ENCODE data around the gene RYR2. TPM values are rescaled to one million over a fixed set of nuclear protein-coding genes. Genes with fewer than 3 reads are reported as not detected.

RYR2 gene
- total and polyA plus RNA-seq, 2 of the 8 experiments (the other 6 are each of a cell fraction or from before 2014, with no cell fraction given), result 1.3 to 4.4 TPM

DNA sequence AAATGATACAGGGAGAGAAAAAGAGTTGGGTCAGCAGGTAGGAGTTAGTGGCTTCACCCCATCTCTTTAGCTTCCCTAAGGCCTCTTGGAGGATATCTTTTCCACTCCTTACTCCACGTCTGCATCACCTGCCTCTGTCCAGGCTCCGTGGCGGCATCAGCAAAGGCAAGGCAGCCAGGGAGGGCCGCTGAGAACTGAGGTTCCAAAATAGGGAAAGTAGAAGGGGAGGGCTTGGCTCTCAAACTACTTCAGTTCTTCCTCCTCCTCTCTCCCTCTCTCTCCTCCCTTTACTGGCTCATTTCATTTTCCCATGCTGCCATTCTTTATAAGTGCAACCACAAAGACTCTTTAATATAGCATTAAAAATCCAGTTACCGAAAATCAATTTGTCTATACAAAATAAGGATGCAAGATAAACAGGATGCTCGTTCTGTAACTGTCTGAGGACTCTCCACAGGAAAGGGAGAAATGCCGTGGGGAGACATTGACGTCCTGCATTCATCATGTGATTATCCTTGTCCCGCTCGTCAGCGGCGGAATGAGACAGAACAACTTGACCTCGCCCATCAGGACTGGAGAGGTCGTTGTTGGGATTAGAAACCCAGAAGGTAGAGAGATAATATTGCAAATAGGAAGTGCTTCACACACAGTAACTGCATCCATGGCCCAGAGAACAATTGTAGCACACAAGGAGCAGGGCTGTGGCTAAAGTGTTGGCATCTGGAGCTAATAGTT is 34.7 kb upstream of the RYR2 start:
- Histone ChIP-seq H2BK20ac (ENCODE audit: low read length) (no peak overlapping the region), H3K4me2 (ENCODE audit: insufficient read depth in 1 of 2, low read depth in 2 of 2, low read length in 2 of 2) (no peak overlapping the region), H3K9ac (replicated peaks in 1 of 4; ENCODE audit: extremely low read depth in 1 of 4, low read depth in 3 of 4, low read length in 3 of 4) (no peak overlapping the region), H2AFZ (ENCODE audit: low read length) (no peak overlapping the region; the same call in 1 of the 2 replicates), H3K79me2 (ENCODE audit: control insufficient read depth in 1 of 2, insufficient read depth in 2 of 2, low read length in 2 of 2) (no peaks in the 10 kb centered on the region), H3K9me3 (ENCODE audit: insufficient read depth in 2 of 2, low read depth in 1 of 2, low read length in 1 of 2) (no peaks in the 10 kb centered on the region; a peak in 1 of 4 replicates), H3K4me3 (ENCODE audit: extremely low read depth in 1 of 4, insufficient read depth in 2 of 4, low read depth in 3 of 4, low read length in 4 of 4) (no peak overlapping the region), H3K23ac (ENCODE audit: insufficient read length) (no peak overlapping the region), H2AK5ac (ENCODE audit: low read depth, low read length) (no peak overlapping the region), H3K14ac (ENCODE audit: insufficient read length) (no peak overlapping the region), H3K27me3 (replicated peaks in 1 of 4; ENCODE audit: control insufficient read depth in 3 of 4, extremely low read depth in 1 of 4, insufficient read depth in 3 of 4, low read length in 3 of 4) (no peaks in the 10 kb centered on the region), H4K91ac (replicated peaks; ENCODE audit: insufficient read length, low read length) (no peak overlapping the region), H2BK15ac (ENCODE audit: low read length) (no peak overlapping the region), H3K56ac (replicated peaks; ENCODE audit: insufficient read length, low read depth, low read length) (no peak overlapping the region), H2BK5ac (ENCODE audit: low read depth, low read length) (no peak overlapping the region), H3K36me3 (ENCODE audit: control insufficient read depth in 2 of 4, insufficient read depth in 4 of 4, low read length in 3 of 4) (no peaks in the 10 kb centered on the region), H3K18ac (ENCODE audit: extremely low read depth, low read length) (no peak overlapping the region), H3K4me1 (replicated peaks in 1 of 4; ENCODE audit: control insufficient read depth in 3 of 4, insufficient read depth in 4 of 4, low read length in 3 of 4) (peaks cover 0 to 7% (median 6%) of the 10 kb centered on the region in 4 experiments; a peak in 3 of 7 replicates), H4K20me1 (replicated peaks in 1 of 2; ENCODE audit: control insufficient read depth in 1 of 2, insufficient read depth in 2 of 2, low read length in 2 of 2) (no peaks in the 10 kb centered on the region), H3K79me1 (ENCODE audit: low read depth, low read length) (no peaks in the 10 kb centered on the region), H2BK120ac (replicated peaks; ENCODE audit: low read depth, low read length) (no peak overlapping the region), H2BK12ac (ENCODE audit: low read depth, low read length) (no peak overlapping the region), H4K5ac (ENCODE audit: insufficient read length, low read depth, low read length) (no peak overlapping the region), H3K4ac (replicated peaks; ENCODE audit: insufficient read length, low read depth, low read length) (peak overlapping the region; percentile 19), H3K27ac (ENCODE audit: low read depth, low read length) (no peak overlapping the region), H3K23me2 (ENCODE audit: low read depth, low read length) (0 out of 2 replicates have a peak, but pooled peaks cover 2% of the 10 kb centered on the region), H4K8ac (ENCODE audit: extremely low read depth, insufficient read depth, low read length) (no peak overlapping the region; the same call in 1 of the 2 replicates)
- DNase-seq (ENCODE audit: low read depth in 1 of 2, low spot score in 2 of 2) (no peak), FAIRE-seq (no peak)
- TF ChIP-seq ASH2L (IDR thresholded peaks at IDR 0.05; ENCODE audit: low read length) (no peak), JUND (IDR thresholded peaks at IDR 0.05; ENCODE audit: low read length) (no peak), SIRT6 (IDR thresholded peaks at IDR 0.05; ENCODE audit: low read length) (no peak), SP4 (IDR thresholded peaks at IDR 0.05; ENCODE audit: low read length) (no peak), BRCA1 (IDR thresholded peaks at IDR 0.05; ENCODE audit: low read depth, low read length) (no peak), TEAD4 (IDR thresholded peaks at IDR 0.05; ENCODE audit: low read depth, low read length) (no peak), EZH2 (IDR thresholded peaks at IDR 0.05; ENCODE audit: low read depth, low read length, severe bottlenecking) (no peak)
- POLR2A ChIA-PET (ENCODE audit: partially characterized antibody), result no interaction called here
- CTCF ChIA-PET (ENCODE audit: partially characterized antibody), result interaction anchor here (0.6 to 1.0 kb wide), 2 partner anchors 21 to 26 kb away, joined by 3 read pairs; no protein-coding TSS in a partner anchor
- WGBS, 2 experiments (ENCODE audit: extremely low coverage in 1 of 2, insufficient coverage in 1 of 2, insufficient read length in 1 of 2, insufficient replicate concordance in 2 of 2, low coverage in 1 of 2, low lambda C conversion rate in 2 of 2, missing lambda C conversion rate in 1 of 2), result 91% methylated on average over 14 of the region's 14 CpGs; no CpG with 5 or more reads in 1 of the 2 experiments
